Measurements from ENCODE around the gene GABBR2.
A peak's percentile ranks its signal among the peaks of the same experiment; 100 is the strongest.

GABBR2 gene

DNA sequence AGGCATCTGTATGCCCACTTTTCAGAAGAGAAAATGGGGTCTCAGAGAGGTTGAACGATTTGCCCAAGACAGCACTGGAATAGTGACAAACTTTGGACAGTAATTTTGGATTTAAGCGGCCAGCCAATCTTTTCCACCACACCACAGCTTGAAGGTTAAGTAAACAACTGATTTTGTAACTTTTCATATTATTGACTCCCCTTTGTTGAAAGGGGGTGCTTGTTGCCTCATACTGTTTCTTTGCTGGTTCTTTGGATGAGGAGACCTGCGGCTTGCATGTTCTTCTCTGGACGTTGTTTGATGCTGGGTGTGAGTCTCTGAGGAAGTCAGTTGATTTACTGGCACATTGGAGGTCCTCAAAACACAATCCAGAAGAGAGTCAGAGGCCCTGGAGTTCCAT is 11.7 kb upstream of the GABBR2 start:
- no peak for DNase-seq

DNA sequence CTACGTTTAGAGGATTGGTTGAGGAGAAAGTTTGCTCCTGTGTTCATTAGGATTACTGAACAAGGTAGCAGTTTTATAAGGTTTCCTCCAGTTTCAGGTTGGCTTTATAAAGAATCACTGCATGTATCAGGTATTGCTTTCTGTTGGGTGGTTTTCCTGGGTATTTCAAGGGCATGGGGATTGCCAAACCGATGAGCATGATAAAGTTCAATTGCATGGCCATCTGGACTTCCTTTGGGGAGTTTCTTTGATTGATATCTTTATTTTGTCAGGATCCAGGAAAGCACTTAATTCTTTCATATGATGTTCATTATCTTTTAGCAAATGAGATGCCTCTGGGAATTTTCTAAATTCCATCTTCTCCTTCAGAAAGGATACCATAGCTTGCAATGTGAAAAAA is 10.3 kb upstream of the GABBR2 start:
- DNase-seq: no peak

DNA sequence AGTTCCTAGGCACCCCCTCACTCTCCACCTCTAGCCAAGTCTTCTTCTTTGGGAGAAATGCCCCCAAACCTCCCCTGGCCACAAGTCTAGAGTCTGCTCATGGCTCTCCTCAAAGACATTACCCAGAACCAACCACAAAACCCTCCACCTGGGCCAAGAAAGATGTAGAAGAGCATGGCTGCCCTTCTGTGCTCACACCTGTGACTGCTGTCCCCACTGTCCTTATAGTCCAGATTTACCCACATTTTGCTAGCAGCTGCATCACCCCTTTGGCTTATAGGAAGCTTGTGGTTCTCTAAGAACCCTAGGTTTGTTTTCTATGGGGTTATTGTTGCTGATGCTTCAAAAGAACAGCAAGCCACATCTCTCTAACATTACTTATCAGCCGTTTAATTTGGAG is 6.1 kb upstream of the GABBR2 start:
- no peak for DNase-seq

DNA sequence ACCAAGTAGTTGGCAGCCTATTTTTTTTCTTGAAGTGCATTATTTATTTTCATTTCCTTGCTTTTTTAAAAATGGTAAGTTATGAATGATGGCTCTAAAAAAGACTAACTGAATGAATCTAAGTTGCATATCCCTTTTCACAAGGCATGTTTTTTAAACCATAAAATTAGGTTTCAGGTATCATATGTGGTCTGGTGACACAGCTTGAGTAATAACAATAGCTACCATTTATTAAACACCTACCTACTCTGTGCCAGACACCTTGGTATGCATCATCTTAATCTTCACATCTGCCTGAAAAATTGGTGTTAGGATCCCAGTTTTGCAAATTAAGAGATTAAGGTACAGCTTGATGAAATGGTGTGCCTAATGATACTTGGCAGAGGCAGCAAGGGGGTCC is 4.3 kb upstream of the GABBR2 start:
- DNase-seq: no peak

DNA sequence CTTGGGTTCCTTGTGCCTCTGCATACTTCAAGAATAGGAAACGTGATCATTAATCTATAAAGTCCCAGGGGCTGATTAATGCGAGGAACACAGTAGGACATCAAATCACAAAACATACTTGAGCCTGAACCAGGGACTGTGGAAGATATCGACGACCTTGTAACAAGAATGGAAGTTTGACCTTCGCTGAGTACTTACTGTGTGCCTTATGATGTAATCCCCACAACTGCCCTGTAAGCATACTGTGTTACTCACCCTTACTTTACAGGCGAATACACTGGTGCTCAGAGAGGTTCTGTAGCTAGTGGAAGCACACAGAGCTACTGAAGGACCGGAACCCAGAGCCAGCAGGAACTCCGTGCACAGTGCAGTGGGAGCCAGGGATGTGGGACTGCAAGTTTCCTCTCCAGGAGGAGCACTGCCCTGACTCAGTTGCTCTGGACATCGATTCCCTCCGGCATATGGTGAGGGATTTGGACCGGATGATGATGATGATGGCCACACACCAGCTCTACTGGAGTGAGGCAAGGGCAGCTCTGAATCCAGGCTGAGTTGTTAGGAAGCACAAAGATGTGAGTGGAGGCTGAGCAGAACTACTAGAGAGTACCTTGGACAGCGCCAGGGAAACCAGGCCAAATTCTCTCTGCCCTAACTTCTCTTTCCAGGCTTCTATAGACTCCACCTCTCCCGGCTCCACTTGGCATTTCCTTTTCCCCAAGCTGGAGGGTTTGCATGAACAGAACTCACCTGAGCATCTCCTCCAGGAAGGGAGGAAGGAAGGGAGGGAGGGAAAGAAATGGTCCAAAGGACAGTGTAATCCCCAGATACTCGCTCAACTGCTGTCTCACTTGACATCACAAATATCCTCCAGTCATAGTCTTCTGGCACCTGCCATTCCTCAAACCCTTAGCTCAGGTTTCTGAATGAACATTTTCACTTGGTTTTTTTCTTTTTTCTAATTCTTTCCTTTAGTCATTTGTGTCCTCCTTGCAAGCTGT is 1.5 kb upstream of the GABBR2 start:
- no peak for DNase-seq

DNA sequence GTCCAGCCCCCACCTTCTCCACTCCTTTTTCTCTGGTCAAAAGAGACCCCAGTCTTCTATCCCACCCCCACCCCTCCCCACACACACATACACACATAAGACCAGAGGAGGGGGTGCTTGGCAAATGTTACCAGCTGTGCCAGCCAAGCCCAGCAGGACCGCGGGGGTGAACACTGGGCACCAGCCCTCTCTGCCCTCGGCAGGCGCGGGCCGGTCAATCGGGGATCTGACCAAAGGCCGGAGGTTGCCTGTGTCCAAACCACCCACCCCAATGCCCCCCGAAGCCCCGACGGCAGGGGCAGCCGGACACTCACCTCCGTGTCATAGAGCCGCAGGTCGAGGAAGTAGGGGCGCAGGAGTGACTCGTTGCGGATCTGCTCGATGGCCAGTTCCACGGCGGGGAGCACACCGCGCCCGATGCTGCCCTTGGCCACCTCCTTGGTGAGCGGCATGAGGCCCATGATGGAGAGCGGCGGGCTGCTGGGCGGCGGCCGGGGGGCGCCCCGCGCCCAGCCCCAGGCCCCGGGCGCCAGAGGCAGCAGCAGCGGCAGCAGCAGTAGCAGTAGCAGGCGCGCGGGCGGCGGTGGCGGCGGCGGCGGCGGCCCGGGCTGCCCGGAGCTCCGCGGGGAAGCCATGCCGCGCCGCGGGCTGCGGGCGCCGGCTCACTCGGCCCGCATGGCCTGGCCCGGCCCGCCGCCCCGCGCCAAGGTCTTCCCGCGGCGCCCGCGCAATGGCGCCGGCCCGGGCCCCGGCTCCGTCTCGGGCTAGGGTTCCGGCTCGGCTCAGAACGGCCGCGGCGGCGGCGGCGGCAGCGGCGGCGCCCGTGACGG is 417 bp downstream of the GABBR2 start:
- no peak for DNase-seq

DNA sequence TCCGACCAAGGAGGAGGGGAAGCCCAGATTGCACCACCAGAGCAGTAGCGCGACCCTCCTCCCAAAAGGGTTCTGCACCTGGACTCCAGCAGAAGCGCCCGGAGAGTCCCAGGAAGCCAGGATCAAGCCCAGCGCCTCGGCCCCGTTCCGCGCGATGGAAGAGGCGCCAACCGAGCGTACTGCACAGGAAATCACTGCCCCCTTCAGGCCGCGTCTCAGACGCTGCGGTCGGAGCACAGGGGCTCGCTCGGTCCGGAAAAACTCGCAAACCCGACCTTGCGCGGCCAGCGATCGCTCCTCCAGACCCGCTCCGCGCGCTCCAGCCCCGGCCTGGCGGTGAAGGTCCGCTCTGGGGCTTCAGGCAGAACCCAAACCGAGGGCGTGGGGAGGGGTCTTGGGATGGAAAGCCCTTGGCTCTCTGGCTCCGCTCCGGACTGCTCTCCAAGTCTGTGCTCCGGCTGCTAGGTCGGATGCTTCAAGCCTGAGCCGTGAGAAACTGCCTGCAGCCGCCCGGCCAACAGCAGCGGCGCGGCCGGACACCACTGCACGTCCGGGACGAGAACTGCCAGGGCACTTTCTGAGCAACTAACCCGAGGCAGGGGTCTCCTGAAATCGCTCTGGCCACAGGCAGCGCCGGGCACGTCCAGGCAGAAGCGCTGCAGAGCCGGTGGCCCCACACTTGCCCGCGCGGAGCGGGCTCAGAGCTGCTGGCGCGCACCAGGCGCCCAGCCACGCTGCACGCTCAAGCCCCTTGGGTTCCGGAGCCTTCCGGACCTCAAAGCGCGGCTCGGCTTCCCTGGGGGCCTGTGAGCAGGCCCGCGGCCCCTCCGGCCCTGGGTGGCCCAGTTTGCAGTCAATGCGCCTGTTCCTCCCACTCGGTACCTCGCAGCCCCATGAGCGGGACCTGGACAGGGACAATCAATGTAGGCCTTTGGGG is 1.3 kb downstream of the GABBR2 start:
- DNase-seq: peak; percentile 21

DNA sequence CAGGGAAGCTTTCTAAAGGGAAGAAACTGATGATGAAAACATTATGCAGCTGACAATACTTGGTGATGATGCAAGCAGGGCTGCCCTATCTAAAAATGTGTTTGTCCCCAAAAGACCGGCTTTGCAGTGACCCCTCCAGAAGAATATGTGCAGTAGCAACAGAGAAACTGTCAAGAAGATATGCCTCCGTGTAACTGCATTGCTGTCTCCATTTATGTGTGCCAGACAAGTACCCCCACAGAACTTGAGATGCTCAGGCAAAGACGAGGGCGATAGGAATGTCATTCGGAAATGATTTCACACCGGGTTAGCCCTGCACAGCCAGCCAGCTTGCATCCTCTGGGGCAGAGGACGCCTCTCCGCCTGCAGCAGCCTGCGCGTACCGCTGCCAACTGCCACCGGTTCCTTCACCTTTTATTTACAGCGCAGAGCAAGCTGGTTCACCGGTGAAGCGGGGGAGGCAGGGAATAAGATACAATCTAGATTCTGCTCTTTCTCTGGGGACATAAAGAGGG is 2.0 kb downstream of the GABBR2 start:
- no peak for DNase-seq

DNA sequence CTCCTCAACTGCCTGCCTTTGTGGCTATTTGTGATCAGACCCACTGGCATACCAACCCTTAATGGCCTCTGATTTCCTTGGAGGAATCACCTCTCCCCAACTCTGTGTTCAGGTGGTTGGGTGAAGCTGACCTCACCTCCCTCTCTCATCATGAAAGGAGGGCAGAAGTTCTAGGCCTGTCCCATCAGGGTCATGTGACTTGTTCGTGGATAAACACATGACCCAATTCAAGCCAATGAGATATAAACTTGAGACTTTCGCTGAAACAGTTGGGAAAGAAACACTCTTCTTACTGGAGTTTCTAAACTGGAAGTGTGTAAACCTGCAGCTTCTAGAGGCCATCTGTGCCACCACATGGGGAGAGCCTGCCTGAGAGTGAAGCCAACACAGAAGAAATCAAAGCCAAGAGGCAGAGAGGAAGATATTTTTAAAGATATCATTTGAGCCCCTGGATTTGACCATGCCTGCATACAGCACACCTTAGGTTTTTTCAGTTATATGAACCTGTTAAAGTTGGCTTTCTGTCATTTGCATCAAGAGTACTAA is 5.8 kb downstream of the GABBR2 start:
- no peak for DNase-seq

DNA sequence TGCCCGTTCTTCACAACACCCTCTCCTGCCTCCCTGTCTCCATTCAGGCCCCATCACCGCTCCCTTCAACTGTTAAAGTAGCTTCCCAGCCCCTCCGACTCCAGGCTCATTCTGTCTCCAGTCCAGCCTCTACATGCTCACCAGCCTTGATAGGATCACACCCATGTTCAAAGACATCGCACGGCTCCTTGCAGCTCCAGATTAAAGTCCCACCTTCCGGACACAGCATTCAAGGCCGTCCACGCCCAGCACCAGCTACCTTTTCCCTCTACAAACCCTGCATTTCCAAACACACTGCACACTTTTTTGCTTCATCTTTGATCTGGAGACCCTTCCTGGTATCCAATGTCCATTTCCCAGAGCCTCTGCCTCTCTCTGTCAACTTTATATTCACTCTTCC is 6.4 kb downstream of the GABBR2 start:
- no peak for DNase-seq

DNA sequence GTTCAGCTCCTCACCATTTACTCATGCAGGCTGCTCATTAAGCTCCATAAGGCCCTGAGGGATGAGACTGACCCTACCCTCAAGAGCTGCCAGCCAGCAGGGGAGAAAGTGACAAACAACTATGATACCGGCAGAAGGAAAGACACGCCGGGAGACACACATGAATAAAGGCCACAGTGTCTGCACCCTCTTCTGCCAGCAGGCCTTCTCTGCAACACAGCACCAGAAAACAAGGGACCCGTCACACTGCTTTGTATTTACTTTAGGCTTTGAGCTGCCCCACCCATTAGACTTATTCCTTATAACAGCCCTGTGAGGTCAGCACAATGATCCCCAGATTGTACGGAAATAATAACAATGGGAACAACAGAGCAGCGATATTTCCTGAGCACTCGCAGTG is 7.2 kb downstream of the GABBR2 start:
- DNase-seq: no peak

DNA sequence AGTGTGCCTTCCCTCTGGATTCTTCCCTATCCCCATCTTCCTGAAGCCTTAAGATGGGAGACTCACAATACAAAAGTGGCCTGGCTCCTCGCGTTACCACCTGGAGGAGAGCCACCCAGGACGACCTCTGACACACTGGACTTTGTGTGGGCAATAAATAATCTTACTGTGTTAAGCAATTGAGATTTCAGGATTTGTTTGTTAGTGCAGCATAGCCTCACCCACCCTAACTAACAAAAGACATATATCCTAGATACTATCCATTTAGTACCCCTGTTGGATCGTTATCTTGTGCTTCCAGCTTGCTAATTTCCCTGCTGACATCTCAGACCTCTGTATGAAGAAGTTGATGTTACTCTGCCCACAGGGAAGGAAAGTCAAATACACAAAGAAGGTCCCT is 7.9 kb downstream of the GABBR2 start:
- DNase-seq: no peak

DNA sequence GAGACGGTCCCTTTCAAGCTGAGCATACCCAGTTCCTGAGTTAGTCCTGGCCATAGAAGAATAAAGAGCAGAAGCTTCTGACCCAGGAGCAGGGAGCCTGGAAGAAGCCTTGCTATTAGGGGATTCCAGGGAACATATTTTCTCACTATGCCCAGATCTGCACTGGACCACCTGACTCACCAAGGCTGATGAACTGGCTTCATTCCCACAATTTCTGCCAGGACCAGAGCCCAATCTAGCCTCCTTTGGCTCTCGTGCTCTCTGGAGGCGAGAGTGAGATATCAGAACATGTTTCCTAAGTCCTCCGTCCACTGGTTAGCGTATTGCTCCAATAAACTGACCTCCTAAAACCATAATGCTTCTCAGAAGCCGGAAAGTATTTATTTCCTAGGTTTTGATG is 9.9 kb downstream of the GABBR2 start:
- DNase-seq: no peak

DNA sequence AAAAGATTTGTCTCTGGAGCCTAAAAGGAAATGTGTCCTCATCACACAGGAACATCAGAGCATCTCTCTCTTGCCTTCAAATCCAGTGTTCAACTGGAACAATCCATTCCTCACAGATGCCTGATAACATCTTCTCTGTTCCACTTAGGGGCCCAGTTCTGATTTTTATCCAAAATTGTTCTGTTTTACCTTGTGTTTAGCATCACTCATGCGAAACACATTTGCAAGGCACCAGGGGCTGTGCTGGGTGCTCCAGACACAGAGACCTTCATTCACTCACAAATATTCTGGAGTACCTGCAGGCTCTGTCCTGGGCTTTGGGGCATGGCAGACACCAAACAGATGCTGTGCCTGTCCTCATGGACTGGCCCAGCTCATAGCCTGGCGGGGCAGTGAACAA is 13.8 kb downstream of the GABBR2 start:
- no peak for DNase-seq

DNA sequence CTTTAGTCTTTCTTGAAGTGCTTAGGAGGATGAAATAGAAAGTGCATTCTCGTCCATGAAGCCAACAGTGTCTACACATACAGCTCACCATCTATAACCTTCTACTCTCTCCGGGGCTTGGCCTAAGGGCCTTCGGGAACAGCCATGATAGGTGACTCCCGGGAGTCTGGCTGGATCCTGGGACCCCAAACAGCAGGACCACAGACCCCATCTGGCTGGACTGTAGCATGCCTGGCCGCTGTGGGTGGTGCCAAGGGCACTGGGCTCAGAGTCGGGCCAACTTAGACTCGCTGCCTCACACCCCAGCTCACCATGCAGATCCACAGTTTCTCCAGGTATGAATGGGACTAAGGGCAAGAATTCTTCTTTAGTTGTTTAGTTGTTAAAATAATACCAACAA is 16.3 kb downstream of the GABBR2 start:
- no peak for DNase-seq

DNA sequence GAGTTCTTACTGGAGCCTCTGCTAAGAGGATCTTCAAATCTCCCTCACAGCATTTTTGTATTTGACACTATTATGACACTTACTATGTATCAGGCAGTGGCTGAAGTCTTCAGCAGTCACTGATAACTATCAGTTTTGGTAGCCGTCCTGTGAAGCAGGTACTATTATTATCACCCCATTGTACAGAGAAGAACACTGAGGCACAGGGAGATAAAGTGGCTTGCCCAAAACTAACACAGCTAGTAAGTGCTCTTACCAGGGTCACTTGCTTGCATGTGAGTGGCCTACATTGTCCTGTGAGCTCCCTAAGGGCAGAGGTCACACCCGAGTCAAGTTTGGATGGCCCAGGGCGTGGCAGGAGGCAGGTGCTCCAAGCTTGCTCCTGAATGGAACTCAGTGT is 16.8 kb downstream of the GABBR2 start:
- no peak for DNase-seq

DNA sequence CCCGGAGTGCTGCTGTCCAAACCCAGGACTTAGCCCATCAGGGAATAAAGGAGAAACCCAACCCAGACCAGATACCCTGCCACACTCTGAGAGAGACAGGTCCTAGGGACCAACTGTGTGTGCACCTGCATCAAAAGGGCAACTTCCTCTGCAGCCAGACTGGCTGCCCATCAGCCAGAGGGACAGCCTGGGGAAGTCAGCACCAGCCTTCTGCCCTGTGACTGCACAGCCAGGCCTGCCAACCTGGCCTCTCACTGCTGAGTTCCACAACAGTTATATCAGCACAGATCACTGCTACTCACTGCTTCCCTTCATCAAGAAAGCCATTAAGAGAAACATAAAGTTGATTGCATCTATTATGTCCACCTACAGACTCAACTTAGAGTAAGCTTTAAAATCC is 18.0 kb downstream of the GABBR2 start:
- no peak for DNase-seq

DNA sequence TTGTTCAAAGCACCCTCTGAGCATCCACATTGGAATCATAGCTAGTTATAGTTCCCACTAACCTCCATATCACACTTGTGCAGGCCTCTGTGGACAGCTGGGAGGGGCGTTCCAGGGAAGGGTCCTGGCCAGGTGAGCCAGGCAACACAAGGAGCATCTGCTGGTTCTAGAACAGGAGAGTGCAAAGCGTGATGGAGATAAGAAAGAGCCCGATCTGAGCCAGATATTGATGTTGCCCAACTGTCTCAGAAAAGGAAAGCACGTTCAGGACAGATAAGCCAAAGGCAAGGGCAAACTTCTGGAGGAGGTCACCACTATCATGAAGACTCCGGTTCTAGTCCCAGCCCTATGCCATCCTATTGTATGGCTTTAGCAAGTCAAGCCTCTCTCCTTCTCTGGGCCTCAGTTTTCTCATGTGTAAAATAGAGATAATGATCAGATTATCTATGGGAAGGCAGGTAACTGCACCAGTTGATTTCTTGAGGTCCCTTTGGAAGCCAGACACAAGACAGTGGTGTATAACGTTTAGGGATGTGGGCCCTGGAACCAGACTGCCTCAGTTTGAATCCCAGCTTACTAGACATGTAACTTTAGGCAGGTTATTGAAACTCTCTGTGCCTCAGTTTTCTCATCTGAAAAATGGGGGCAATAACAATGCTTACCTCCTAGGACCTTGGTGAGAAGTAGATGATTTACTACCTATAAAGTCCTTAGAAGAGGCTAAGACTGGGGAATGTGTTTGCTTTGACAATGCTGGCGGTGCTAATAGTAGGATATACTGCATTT is 19.8 kb downstream of the GABBR2 start:
- no peak for DNase-seq

DNA sequence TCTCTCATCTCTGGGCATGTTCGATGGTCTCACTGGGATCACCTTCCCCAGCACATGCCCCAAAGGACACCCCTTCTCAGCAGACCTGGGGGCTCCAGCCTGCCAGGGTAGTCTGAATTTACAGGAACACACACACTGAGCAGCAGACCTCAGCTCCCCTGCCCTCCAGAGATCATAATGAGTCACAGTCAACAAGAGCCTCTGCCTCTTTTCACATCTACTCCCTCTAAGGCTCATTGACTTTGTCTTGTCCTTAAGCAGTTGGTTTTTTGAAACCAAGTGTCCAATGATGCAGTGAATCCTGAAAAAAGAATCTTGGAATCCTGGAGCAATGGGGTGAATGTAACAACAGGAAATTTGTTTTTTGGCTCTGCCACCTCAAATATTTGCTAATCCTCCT is 20.8 kb downstream of the GABBR2 start:
- no peak for DNase-seq

DNA sequence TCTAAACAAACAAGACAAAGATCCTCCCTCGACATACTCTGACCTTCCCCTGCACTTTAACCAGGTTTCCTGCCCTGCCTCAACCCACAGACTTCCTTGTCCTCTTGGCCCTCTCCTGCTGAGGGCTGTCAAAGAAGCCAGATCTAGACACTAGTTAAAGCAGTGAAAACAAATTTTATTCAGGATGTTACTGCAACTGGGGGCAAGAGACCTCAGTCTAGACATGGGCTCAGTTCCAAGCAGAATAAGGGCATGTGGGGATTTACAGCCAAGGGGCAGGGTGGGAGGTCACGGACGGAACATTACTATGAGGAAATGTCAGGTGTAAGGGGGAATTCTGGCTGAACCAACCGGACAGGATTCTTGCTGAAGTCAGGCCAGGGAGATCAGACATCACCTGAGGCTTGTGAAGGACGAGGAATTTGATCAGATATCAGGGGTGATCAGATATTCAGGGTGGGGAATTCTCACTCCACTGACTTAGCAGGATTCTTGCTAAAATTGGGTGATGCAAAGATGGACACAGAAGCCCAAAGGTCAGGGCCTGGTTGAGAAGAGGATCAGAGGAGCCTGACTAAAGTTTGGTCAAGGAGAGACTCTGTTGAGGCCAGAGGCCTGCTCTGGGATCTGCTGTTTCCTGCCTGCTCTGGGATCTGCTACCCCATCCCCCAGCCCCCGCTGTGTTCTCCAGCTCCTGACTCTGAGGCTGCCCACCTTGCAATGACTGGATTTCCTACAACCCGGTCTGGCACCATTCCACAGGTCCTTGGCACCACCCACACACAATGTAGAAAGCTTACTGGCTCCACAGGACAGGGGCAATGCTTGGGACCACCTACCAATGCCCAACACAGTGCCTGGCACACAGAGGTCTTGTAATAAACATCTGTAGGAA is 21.5 kb downstream of the GABBR2 start:
- DNase-seq: no peak

All from DMS153 (cell line).